Measurements from ENCODE around the gene EIF1. TPM values are rescaled to one million over a fixed set of nuclear protein-coding genes. Genes with fewer than 3 reads are reported as not detected.

Gene EIF1
- total RNA-seq, 1 experiment from 2014 or later, result 775 TPM

DNA sequence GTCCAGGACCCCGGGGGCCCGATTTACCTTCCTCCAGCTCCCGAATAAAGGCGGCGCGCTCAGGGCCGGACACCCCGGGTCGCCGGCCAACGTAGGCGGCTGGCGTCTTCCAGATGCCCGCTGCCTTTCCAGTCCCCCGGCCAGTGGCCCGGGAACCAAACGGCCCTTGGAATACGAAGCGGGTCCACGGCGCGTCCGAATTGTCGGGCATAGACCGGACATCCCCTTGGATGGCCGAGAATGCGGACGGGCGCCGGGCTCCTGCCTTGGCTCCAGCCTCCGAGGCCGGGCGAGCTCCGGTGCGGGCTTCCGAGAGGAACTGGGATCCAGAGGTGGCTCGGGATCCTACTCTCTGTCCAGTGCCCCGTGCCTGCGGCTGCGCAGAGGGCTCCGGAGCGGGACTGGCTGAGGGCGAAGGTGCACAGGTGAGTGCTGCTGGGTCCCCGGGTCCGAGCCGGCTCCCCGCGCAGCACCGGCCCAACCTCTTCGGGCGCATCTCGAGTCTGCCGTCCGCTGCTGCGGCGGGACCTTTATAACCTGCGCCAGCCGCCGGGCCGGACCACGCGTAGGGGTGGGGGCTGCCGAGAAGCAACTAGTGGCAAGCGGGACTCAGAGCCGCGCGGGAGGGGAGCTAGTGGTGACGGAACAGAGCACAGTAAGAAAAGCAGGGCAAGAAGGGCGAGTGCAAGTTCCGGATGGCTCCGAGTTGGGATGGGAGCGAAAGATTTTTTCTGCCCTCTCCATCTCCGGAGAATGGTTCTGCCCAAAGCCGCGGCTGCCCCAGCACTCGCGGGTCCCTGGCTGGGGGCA lies 45.7 kb downstream of the EIF1 start, which contains the start of gene HAP1:
TSS of gene HAP1 (minus strand) at position 505 of the 810 bp plus-strand sequence. CDS start at position 496, 9 bp downstream.
- peaks cover 34% of the 10 kb centered on the region for H3K27me3 ChIP-seq (ENCODE audit: insufficient read depth, low read depth)
- POLR2A ChIA-PET (ENCODE audit: unreplicated experiment), result interaction anchor here (0.6 kb wide), 5 partner anchors 37 to 1317 kb away, joined by 3 to 6 read pairs (median 4); partner anchors contain the start of genes FKBP10 and TOP2A
- DNase-seq, result peak in 1 of 2 experiments; percentile 48
- peaks cover 15% of the 10 kb centered on the region for H3F3A ChIP-seq (ENCODE audit: insufficient read depth, low read depth)
- peak within 1 kb of the TSS; percentile 80 for H2AFZ ChIP-seq
- H3K9me2 ChIP-seq (ENCODE audit: insufficient read depth), result no peaks in the 10 kb centered on the region
- intact Hi-C loops (cut with micrococcal nuclease; ENCODE audit: unreplicated experiment), result loop anchor here (10.0 kb wide), 1 partner anchor 130 kb away; the partner anchor contains the start of gene KLHL11
- no peaks in the 10 kb centered on the region for H3K9me3 ChIP-seq (ENCODE audit: insufficient read depth, low read depth)
- no peaks in the 10 kb centered on the region for H4K20me1 ChIP-seq (ENCODE audit: insufficient read depth)
- no peak within 1 kb of the TSS for H3K27ac ChIP-seq
- CTCF ChIA-PET, result no interaction called here
- peaks cover 30% of the 10 kb centered on the region for H3K4me1 ChIP-seq (replicated peaks; ENCODE audit: insufficient read depth)
- H3K4me3 ChIP-seq, result peak within 1 kb of the TSS; percentile 69
- BruUV-seq (replicated peaks), result TSS peak; percentile 57
- no peaks in the 10 kb centered on the region for H3K79me2 ChIP-seq (ENCODE audit: low read depth)
- H3K36me3 ChIP-seq (ENCODE audit: low read depth), result no peaks in the 10 kb centered on the region
- TF ChIP-seq, protein P1, sequence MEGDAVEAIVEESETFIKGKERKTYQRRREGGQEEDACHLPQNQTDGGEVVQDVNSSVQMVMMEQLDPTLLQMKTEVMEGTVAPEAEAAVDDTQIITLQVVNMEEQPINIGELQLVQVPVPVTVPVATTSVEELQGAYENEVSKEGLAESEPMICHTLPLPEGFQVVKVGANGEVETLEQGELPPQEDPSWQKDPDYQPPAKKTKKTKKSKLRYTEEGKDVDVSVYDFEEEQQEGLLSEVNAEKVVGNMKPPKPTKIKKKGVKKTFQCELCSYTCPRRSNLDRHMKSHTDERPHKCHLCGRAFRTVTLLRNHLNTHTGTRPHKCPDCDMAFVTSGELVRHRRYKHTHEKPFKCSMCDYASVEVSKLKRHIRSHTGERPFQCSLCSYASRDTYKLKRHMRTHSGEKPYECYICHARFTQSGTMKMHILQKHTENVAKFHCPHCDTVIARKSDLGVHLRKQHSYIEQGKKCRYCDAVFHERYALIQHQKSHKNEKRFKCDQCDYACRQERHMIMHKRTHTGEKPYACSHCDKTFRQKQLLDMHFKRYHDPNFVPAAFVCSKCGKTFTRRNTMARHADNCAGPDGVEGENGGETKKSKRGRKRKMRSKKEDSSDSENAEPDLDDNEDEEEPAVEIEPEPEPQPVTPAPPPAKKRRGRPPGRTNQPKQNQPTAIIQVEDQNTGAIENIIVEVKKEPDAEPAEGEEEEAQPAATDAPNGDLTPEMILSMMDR (conservative IDR thresholded peaks at IDR 0.05), result no peak
- peak; percentile 76; the same call in 1 of the 2 replicates for TF ChIP-seq EZH2 (IDR thresholded peaks at IDR 0.05; ENCODE audit: low read depth)
- peak within 1 kb of the TSS; percentile 98 for H3K4me2 ChIP-seq

DNA sequence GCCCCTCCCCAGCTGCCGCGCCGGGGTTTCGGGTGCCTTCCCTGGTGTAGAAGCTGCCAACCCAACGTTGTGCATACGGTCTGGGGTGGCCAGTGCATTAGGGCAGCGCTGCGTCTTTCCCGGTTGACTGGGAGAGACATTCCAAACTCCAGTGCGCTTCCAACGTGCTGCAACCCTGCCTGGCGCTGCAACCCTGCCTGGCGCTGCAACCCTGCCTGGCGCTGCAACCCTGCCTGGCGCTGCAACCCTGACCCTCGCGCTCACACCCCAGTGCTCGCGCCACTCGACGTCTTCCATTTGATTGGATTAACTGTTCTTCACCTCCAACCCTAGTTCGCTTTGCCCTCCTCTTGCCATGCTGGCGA lies 46.2 kb downstream of the EIF1 start:
- ChIA-PET CTCF (interaction anchor here (1.2 kb wide), 1 partner anchor 19 kb away, joined by 3 read pairs; no protein-coding TSS in a partner anchor), POLR2A (ENCODE audit: unreplicated experiment) (interaction anchor here (0.6 kb wide), 1 partner anchor 1317 kb away, joined by 3 read pairs; the partner anchor contains the start of gene TOP2A)
- no peaks in the 10 kb centered on the region for H3K36me3 ChIP-seq (ENCODE audit: low read depth)
- H3K4me3 ChIP-seq, result peak overlapping the region; percentile 69
- DNase-seq, result no peak
- peaks cover 21% of the 10 kb centered on the region for H3F3A ChIP-seq (ENCODE audit: insufficient read depth, low read depth)
- no peaks in the 10 kb centered on the region for H3K9me3 ChIP-seq (ENCODE audit: insufficient read depth, low read depth)
- peaks cover 34% of the 10 kb centered on the region for H3K27me3 ChIP-seq (ENCODE audit: insufficient read depth, low read depth)
- H3K4me2 ChIP-seq, result peak overlapping the region; percentile 98
- no peak overlapping the region for H3K27ac ChIP-seq
- no peaks in the 10 kb centered on the region for H3K9me2 ChIP-seq (ENCODE audit: insufficient read depth)
- intact Hi-C loops (cut with micrococcal nuclease; ENCODE audit: unreplicated experiment), result loop anchor here (5.0 to 10.0 kb wide), 3 partner anchors 52 to 152 kb away; partner anchors contain the start of genes JUP and KLHL11
- peak overlapping the region; percentile 80 for H2AFZ ChIP-seq
- no TSS peak for BruUV-seq (replicated peaks)
- H3K4me1 ChIP-seq (replicated peaks; ENCODE audit: insufficient read depth), result peaks cover 35% of the 10 kb centered on the region
- H3K79me2 ChIP-seq (ENCODE audit: low read depth), result no peaks in the 10 kb centered on the region
- H4K20me1 ChIP-seq (ENCODE audit: insufficient read depth), result no peaks in the 10 kb centered on the region
- TF ChIP-seq, protein P1 (conservative IDR thresholded peaks at IDR 0.05), result no peak
- no peak for TF ChIP-seq EZH2 (IDR thresholded peaks at IDR 0.05; ENCODE audit: low read depth)

DNA sequence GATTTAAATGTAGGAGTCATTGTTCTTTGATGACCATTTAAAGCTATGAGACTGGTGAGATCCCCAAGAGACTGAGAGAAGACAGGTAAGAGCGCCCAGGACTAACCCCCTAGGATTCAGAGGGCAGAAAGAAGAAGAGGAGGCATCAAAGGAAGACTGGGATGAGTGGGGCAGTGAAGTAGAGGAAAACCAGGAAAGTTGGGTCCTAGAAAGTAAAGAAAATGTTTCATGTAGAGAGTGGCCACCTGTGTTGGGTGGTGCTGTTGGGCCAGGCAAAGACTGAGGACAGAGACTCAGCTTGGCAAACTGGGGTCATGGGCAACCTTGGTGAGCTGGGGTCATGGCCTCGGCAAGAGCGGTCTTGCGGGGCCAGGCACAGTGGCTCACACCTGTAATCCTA lies 47.1 kb downstream of the EIF1 start:
- no peak overlapping the region for H3K27ac ChIP-seq
- H3K4me3 ChIP-seq, result no peak overlapping the region
- TF ChIP-seq, protein P1 (conservative IDR thresholded peaks at IDR 0.05), result no peak
- no peak for TF ChIP-seq EZH2 (IDR thresholded peaks at IDR 0.05; ENCODE audit: low read depth)
- no peak overlapping the region for H3K4me2 ChIP-seq
- intact Hi-C loops (cut with micrococcal nuclease; ENCODE audit: unreplicated experiment), result loop anchor here (5.0 to 10.0 kb wide), 3 partner anchors 52 to 152 kb away; partner anchors contain the start of genes JUP and KLHL11
- no peaks in the 10 kb centered on the region for H3K9me2 ChIP-seq (ENCODE audit: insufficient read depth)
- POLR2A ChIA-PET (ENCODE audit: unreplicated experiment), result interaction anchor here (0.7 kb wide), 2 partner anchors 57 to 1414 kb away, joined by 3 to 28 read pairs; no protein-coding TSS in a partner anchor
- H3K79me2 ChIP-seq (ENCODE audit: low read depth), result no peaks in the 10 kb centered on the region
- H2AFZ ChIP-seq, result no peak overlapping the region
- no peaks in the 10 kb centered on the region for H3K36me3 ChIP-seq (ENCODE audit: low read depth)
- no peak for DNase-seq
- H3K27me3 ChIP-seq (ENCODE audit: insufficient read depth, low read depth), result peaks cover 34% of the 10 kb centered on the region
- H3F3A ChIP-seq (ENCODE audit: insufficient read depth, low read depth), result peaks cover 29% of the 10 kb centered on the region
- CTCF ChIA-PET, result interaction anchor here (1.2 kb wide), 1 partner anchor 20 kb away, joined by 3 read pairs; no protein-coding TSS in a partner anchor
- no TSS peak for BruUV-seq (replicated peaks)
- no peaks in the 10 kb centered on the region for H3K9me3 ChIP-seq (ENCODE audit: insufficient read depth, low read depth)
- H4K20me1 ChIP-seq (ENCODE audit: insufficient read depth), result no peaks in the 10 kb centered on the region
- peaks cover 42% of the 10 kb centered on the region for H3K4me1 ChIP-seq (replicated peaks; ENCODE audit: insufficient read depth)
